Mucosa of descending colon (tissue), 3 donors: ENCODE measurements around the gene INPP5F. TPM values are rescaled to one million over a fixed set of nuclear protein-coding genes. Genes with fewer than 3 reads are reported as not detected.
A peak's percentile ranks its signal among the peaks of the same experiment; 100 is the strongest.

Experiments used
- ATAC-seq: fragments of 200-7000 bp; cut with Tn5 transposase; one replicate; pipeline ENCODE4 v1.9.1; 2020; ENCODE audit warnings: mild to moderate bottlenecking, moderate library complexity
- DNase-seq, 3 donors: peaks; one replicate each; pipeline ENCODE4 v3.0.0-alpha.2; 2020
- H3K36me3 ChIP-seq: fragments of 200-600 bp; one replicate; pipeline ENCODE4 v1.8.0; 2021; ENCODE audit warnings: low read depth, mild to moderate bottlenecking
- H3K4me1 ChIP-seq: fragments of 200-600 bp; one replicate; pipeline ENCODE4 v1.8.0; 2021; ENCODE audit warnings: low read depth, mild to moderate bottlenecking
- H3K4me3 ChIP-seq: fragments of 200-600 bp; one replicate; pipeline ENCODE4 v1.8.0; 2021; ENCODE audit warnings: mild to moderate bottlenecking
- H3K9me3 ChIP-seq: fragments of 200-600 bp; one replicate; pipeline ENCODE4 v1.8.0; 2021; ENCODE audit warnings: mild to moderate bottlenecking
- CTCF ChIP-seq: fragments of 200-600 bp; IDR thresholded peaks from one replicate; pipeline ENCODE4 v1.8.0; 2022; ENCODE audit warnings: antibody characterized with exemption, mild to moderate bottlenecking
- intact Hi-C, 2 donors: fragments of 100-400 bp; cut with DNase I in 1 of 2; cut with micrococcal nuclease in 1 of 2; formaldehyde crosslinking; loops; one replicate each; pipeline versions ENCODE4 v1.11.0 to v1.11.1; 2022; cut with DNase I, micrococcal nuclease
- total RNA-seq, 3 donors: library from RNA; stranded (reverse); fragmentation: NEBNext Ultra II Directional in 2 of 3; extraction: Animal tissue kit (Norgen Biotek cat#: 25700) in 2 of 3; gene quantifications; one replicate each; pipeline versions ENCODE4 v1.2.1 to v1.2.4, GENCODE V29; 2021 to 2023
- donor health status: DM: no; HTN: no; CAD: no; lungs with moderate emphysema.
- donor health status: DM: no; HTN: no; CAD: no.
- donor health status: DM: no; HTN: yes; CAD: no.

The INPP5F gene
- total RNA-seq, 3 donors from 2014 or later, result 12.5 to 19.9 (median 13.2) TPM

- intact Hi-C loops, result no loop called here
- peak in 1 of 3 donors; percentile 51 for DNase-seq
- Histone ChIP-seq H3K36me3 (no peaks in the 10 kb centered on the region), H3K4me3 (peak overlapping the region; percentile 80), H3K9me3 (no peaks in the 10 kb centered on the region), H3K4me1 (peaks cover 15% of the 10 kb centered on the region)
- peak; percentile 19 for ATAC-seq
- TF ChIP-seq CTCF, result no peak
These were observed 995 bp upstream of the INPP5F start for GRCh38 chr10:119724593-119725516.

GRCh38 chr10:119725517-119725827, 378 bp upstream of the INPP5F start:
- Histone ChIP-seq H3K4me1 (peaks cover 15% of the 10 kb centered on the region), H3K36me3 (no peaks in the 10 kb centered on the region), H3K9me3 (no peaks in the 10 kb centered on the region), H3K4me3 (peak overlapping the region; percentile 80)
- no peak for TF ChIP-seq CTCF
- intact Hi-C loops, result no loop called here
- ATAC-seq, result no peak
- DNase-seq, result no peak

- no peak for ATAC-seq
- Histone ChIP-seq H3K4me1 (peaks cover 15% of the 10 kb centered on the region), H3K36me3 (no peaks in the 10 kb centered on the region), H3K4me3 (peak overlapping the region; percentile 80), H3K9me3 (no peaks in the 10 kb centered on the region)
- TF ChIP-seq CTCF, result no peak
- DNase-seq, result no peak
- intact Hi-C loops, result no loop called here
These were observed 919 bp downstream of the INPP5F start for GRCh38 chr10:119726676-119727261.

GRCh38 chr10:119728172-119728800, 2.4 kb downstream of the INPP5F start:
- ATAC-seq (no peak), DNase-seq (no peak)
- Histone ChIP-seq H3K36me3 (no peaks in the 10 kb centered on the region), H3K9me3 (no peaks in the 10 kb centered on the region), H3K4me1 (peaks cover 15% of the 10 kb centered on the region), H3K4me3 (no peak overlapping the region)
- intact Hi-C loops, result no loop called here
- no peak for TF ChIP-seq CTCF

- no peaks in the 10 kb centered on the region for H3K9me3 ChIP-seq
- H3K4me3 ChIP-seq, result no peak overlapping the region
- H3K4me1 ChIP-seq, result no peaks in the 10 kb centered on the region
- no peak for TF ChIP-seq CTCF
- no peaks in the 10 kb centered on the region for H3K36me3 ChIP-seq
- no peak for DNase-seq
- intact Hi-C loops, result no loop called here
- no peak for ATAC-seq
These were observed 8.8 kb downstream of the INPP5F start for GRCh38 chr10:119734396-119735332.
